K562 (cell line): Measurements from ENCODE around the gene SS18. TPM values are rescaled to one million over a fixed set of nuclear protein-coding genes. Genes with fewer than 3 reads are reported as not detected.

Experiments used
- EP400 ChIP-seq: fragments of 450-650 bp; IDR thresholded peaks from 2 replicates; pipeline ENCODE4 v1.6.1; 2017; ENCODE audit warnings: antibody characterized with exemption, mild to moderate bottlenecking, moderate library complexity
- ERF ChIP-seq: fragments of 450-650 bp; formaldehyde crosslinking; IDR thresholded peaks from 2 replicates; pipeline ENCODE4 v1.4.0; 2020; ENCODE audit warnings: mild to moderate bottlenecking, mixed read lengths
- POLR2B ChIP-seq: fragments of 450-650 bp; IDR thresholded peaks from 2 replicates; pipeline ENCODE4 v1.6.1; 2018; ENCODE audit warnings: low read depth; ENCODE audit not compliant: partially characterized antibody
- SREBF1 ChIP-seq: fragments of 150-350 bp; IDR thresholded peaks from 2 replicates; pipeline ENCODE4 v1.6.1; 2014; ENCODE audit warnings: antibody characterized with exemption, low read depth, low read length, borderline replicate concordance
- TBL1XR1 ChIP-seq, 2 experiments: IDR thresholded peaks; 2 replicates each; pipeline ENCODE4 v1.6.1; 2012; ENCODE audit warnings: improper control_type of control experiment in 2 of 2, low read length in 2 of 2, mild to moderate bottlenecking in 1 of 2
- polyA plus RNA-seq, 8 experiments: library from polyadenylated mRNA; depleted of rRNA in 4 of 8; stranded (reverse) in 5 of 8; unstranded in 3 of 8; fragments of >200 nt; fragmentation: Nextera tagmentation in 2 of 8; fragmentation: Illumina TruSeq in 1 of 8; extraction: Ambion mirVana in 2 of 8; extraction: Trizol in 1 of 8; gene quantifications; 2 replicates each; pipeline versions ENCODE4 v1.2.1 to v1.2.3, GENCODE V29; 2011 to 2014; ENCODE audit warnings: inconsistent platforms in 1 of 8, missing spikeins in 1 of 8
- total RNA-seq, 7 experiments: library from RNA; depleted of rRNA in 6 of 7; stranded (reverse); fragments of >200 nt in 6 of 7; fragmentation: Illumina TruSeq in 2 of 7; extraction: Trizol in 2 of 7; gene quantifications; 2 replicates each; pipeline versions ENCODE4 v1.2.1 to v1.2.3, GENCODE V29; 2011 to 2021; ENCODE audit warnings: low replicate concordance in 1 of 7
- TF ChIP-seq, protein P1 (sequence below): sonication (generic); formaldehyde crosslinking; IDR thresholded peaks from 2 replicates; pipeline ENCODE4 v1.9.0; 2022; ENCODE audit warnings: mild to moderate bottlenecking, missing genetic modification reagents
- TF ChIP-seq, protein P2 (sequence below): fragments of 450-650 bp; IDR thresholded peaks from 2 replicates; pipeline ENCODE4 v1.6.1; 2016; ENCODE audit warnings: mild to moderate bottlenecking, moderate library complexity
- TF ChIP-seq, protein P3 (sequence below): fragments of 250-450 bp; sonication (Bioruptor Pico); IDR thresholded peaks from 2 replicates; pipeline ENCODE4 v1.8.0; 2021; ENCODE audit warnings: moderate library complexity, mild to moderate bottlenecking, inconsistent platforms

Gene SS18
- total and polyA plus RNA-seq, 9 of the 15 experiments (the other 6 are each of a cell fraction or from before 2014, with no cell fraction given) = 30.9 to 190 (median 102) TPM

DNA sequence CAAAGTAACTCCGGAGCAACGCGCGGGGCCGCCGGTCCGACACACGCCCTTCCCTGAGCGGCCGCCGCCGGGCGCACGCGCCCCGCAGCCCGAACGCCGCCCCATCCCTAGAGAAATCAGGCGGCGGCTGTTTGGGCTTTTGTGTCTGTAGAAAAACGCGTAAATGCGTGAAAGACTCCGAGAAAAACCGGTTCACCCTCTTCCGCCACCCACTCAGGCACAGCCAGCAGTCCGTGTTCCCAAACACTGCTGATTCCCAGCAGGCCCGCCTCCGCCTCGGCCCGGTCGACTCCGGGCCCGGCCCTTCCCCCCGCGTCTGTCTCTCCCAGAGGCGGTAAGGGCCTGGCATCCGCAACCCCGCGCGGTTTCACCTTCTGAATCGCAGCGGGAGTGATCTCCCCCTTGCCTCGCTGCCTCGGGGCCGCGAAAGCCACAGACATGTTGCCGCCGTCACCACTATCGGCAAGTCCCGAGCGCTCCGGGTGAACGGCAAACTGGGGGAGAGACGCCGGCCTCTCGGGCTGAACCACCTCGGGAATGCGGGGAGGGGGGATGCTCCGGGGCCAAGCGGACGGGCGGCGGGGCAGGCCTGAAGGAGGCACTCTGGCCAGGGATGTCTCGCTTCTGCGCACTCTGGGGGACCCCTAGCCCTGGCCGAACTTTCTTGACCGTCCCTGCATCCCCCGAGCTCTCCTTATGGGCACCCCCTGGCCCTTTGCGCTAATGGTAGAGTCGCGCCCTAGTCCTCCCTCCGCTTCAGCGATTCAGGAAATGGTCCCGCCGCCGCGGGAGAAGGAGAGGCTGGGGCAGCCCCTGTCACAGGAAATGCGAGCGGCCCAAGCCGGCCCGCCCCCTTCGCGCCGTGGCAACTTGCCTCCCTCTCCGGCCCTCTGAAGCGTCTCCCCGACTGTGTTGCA lies at the start of gene SS18 (continued):
- TF ChIP-seq, protein P1, sequence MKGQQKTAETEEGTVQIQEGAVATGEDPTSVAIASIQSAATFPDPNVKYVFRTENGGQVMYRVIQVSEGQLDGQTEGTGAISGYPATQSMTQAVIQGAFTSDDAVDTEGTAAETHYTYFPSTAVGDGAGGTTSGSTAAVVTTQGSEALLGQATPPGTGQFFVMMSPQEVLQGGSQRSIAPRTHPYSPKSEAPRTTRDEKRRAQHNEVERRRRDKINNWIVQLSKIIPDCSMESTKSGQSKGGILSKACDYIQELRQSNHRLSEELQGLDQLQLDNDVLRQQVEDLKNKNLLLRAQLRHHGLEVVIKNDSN (CRISPR knock-in tag) = no peak
- peak; percentile 82 for TF ChIP-seq POLR2B
- 0 out of 2 replicates have a peak, but pooled peaks have one; percentile 82 for TF ChIP-seq SREBF1
- TF ChIP-seq EP400 = peak; percentile 85
- 0 out of 2 replicates have a peak, but pooled peaks have one; percentile 52 for TF ChIP-seq ERF (CRISPR knock-in tag)
- TF ChIP-seq, protein P2, sequence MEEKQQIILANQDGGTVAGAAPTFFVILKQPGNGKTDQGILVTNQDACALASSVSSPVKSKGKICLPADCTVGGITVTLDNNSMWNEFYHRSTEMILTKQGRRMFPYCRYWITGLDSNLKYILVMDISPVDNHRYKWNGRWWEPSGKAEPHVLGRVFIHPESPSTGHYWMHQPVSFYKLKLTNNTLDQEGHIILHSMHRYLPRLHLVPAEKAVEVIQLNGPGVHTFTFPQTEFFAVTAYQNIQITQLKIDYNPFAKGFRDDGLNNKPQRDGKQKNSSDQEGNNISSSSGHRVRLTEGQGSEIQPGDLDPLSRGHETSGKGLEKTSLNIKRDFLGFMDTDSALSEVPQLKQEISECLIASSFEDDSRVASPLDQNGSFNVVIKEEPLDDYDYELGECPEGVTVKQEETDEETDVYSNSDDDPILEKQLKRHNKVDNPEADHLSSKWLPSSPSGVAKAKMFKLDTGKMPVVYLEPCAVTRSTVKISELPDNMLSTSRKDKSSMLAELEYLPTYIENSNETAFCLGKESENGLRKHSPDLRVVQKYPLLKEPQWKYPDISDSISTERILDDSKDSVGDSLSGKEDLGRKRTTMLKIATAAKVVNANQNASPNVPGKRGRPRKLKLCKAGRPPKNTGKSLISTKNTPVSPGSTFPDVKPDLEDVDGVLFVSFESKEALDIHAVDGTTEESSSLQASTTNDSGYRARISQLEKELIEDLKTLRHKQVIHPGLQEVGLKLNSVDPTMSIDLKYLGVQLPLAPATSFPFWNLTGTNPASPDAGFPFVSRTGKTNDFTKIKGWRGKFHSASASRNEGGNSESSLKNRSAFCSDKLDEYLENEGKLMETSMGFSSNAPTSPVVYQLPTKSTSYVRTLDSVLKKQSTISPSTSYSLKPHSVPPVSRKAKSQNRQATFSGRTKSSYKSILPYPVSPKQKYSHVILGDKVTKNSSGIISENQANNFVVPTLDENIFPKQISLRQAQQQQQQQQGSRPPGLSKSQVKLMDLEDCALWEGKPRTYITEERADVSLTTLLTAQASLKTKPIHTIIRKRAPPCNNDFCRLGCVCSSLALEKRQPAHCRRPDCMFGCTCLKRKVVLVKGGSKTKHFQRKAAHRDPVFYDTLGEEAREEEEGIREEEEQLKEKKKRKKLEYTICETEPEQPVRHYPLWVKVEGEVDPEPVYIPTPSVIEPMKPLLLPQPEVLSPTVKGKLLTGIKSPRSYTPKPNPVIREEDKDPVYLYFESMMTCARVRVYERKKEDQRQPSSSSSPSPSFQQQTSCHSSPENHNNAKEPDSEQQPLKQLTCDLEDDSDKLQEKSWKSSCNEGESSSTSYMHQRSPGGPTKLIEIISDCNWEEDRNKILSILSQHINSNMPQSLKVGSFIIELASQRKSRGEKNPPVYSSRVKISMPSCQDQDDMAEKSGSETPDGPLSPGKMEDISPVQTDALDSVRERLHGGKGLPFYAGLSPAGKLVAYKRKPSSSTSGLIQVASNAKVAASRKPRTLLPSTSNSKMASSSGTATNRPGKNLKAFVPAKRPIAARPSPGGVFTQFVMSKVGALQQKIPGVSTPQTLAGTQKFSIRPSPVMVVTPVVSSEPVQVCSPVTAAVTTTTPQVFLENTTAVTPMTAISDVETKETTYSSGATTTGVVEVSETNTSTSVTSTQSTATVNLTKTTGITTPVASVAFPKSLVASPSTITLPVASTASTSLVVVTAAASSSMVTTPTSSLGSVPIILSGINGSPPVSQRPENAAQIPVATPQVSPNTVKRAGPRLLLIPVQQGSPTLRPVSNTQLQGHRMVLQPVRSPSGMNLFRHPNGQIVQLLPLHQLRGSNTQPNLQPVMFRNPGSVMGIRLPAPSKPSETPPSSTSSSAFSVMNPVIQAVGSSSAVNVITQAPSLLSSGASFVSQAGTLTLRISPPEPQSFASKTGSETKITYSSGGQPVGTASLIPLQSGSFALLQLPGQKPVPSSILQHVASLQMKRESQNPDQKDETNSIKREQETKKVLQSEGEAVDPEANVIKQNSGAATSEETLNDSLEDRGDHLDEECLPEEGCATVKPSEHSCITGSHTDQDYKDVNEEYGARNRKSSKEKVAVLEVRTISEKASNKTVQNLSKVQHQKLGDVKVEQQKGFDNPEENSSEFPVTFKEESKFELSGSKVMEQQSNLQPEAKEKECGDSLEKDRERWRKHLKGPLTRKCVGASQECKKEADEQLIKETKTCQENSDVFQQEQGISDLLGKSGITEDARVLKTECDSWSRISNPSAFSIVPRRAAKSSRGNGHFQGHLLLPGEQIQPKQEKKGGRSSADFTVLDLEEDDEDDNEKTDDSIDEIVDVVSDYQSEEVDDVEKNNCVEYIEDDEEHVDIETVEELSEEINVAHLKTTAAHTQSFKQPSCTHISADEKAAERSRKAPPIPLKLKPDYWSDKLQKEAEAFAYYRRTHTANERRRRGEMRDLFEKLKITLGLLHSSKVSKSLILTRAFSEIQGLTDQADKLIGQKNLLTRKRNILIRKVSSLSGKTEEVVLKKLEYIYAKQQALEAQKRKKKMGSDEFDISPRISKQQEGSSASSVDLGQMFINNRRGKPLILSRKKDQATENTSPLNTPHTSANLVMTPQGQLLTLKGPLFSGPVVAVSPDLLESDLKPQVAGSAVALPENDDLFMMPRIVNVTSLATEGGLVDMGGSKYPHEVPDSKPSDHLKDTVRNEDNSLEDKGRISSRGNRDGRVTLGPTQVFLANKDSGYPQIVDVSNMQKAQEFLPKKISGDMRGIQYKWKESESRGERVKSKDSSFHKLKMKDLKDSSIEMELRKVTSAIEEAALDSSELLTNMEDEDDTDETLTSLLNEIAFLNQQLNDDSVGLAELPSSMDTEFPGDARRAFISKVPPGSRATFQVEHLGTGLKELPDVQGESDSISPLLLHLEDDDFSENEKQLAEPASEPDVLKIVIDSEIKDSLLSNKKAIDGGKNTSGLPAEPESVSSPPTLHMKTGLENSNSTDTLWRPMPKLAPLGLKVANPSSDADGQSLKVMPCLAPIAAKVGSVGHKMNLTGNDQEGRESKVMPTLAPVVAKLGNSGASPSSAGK = 0 out of 2 replicates have a peak, but pooled peaks have one; percentile 41
- TF ChIP-seq, protein P3, sequence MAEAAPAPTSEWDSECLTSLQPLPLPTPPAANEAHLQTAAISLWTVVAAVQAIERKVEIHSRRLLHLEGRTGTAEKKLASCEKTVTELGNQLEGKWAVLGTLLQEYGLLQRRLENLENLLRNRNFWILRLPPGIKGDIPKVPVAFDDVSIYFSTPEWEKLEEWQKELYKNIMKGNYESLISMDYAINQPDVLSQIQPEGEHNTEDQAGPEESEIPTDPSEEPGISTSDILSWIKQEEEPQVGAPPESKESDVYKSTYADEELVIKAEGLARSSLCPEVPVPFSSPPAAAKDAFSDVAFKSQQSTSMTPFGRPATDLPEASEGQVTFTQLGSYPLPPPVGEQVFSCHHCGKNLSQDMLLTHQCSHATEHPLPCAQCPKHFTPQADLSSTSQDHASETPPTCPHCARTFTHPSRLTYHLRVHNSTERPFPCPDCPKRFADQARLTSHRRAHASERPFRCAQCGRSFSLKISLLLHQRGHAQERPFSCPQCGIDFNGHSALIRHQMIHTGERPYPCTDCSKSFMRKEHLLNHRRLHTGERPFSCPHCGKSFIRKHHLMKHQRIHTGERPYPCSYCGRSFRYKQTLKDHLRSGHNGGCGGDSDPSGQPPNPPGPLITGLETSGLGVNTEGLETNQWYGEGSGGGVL (CRISPR knock-in tag) = no peak
- TF ChIP-seq TBL1XR1 (IDR thresholded peaks at IDR 0.05; ENCODE audit: low read length in 2 of 2) = peak in 1 of 2 experiments; percentile 17; a peak in 1 of 4 replicates
